SH-SY5Y (cell line): Measurements from ENCODE around the gene DLGAP1.

Experiments
- GATA2 ChIP-seq: IDR thresholded peaks from 2 replicates; pipeline ENCODE4 v1.6.1; 2011; ENCODE audit warnings: mild to moderate bottlenecking, low read depth, low read length
- GATA3 ChIP-seq: IDR thresholded peaks from 2 replicates; pipeline ENCODE4 v1.6.1; 2011; ENCODE audit warnings: low read depth, mild to moderate bottlenecking, low read length, moderate library complexity

DNA sequence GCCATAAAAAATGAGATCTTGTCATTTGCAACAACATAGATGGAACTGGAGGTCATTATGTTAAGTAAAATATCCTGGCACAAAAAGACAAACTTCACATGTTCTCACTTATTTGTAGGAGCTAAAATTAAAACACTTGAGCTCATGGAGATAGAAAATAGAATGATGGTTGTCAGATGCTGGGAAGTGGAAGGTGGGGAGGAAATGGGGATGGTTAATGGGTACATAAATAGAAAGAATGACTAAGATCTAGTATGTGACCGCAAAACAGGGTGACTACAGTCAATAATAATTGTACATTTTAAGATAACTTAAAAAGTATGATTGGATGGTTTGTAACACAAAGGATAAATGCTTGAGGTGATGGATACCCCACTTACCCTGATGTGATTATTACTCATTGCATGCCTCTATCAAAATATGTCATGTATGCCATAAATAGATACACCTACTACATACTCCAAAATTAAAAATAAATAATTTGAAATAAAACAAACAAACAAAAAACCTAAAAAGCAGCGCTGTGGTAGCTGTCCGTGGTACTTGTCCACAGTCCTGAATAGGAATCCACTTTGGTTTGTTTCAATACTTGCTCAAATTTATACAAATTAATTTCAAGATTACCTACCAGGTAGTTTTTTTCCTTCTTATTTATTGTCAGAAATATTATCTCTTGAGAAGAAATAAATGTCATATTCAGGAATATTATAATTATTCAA, 224.5 kb downstream of the DLGAP1 start:
- no peak for TF ChIP-seq GATA2
- TF ChIP-seq GATA3 = no peak
